ENCODE measurements around the gene WDR90. TPM values are rescaled to one million over a fixed set of nuclear protein-coding genes. Genes with fewer than 3 reads are reported as not detected.

WDR90 gene
- 4.1 and 13.5 TPM in 2 replicates for total RNA-seq

DNA sequence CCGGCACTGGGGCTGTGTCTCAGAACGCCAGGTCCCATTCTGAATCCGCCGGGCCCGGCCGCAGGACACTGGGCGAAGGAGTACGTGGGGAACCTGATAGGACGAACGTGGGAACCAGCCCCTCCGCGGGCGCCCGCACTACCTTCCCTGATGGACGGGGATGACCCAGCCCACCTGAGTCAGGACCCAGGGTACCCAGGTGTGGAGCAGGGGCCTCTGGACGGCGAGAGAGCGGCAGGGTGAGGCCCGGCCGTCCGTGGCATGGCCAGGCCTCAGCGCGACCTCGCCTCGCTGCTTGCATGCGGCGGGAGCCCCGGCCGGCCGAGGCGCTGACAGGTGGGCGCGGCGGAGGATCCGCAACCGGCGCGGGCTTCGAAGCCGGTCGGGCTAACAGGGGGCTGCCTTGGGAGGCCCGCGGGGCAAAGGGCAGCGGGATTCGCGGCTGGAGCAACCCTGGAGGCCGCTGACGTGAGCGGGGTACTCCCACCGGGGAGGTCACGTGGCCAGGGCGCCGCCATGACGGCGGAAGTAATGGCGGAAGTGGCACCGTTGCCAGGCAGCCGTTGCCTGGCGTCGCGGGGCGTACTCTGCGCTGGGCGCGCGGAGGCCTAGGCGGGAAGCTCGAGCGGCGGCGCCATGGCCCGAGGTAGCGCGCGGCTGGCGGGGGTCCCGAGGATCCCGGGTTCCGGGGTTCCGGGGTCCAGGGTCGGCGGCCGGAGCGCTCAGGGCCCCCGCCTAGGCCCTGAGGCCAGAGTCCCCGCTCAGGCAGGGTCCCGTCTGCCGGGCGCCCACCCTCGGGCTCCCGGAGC is at the start of gene WDR90:
Gene WDR90, plus strand, starts transcription at position 585 of the 809 bp plus-strand sequence. Its CDS starts 52 bp downstream, at position 637.

GRCh38 chr16:630815-631405 is 18.3 kb upstream of the WDR90 start, which contains the start of gene WFIKKN1:
Gene WFIKKN1 (plus strand): TSS chr16:630985. CDS start chr16:631254, 269 bp downstream.

DNA sequence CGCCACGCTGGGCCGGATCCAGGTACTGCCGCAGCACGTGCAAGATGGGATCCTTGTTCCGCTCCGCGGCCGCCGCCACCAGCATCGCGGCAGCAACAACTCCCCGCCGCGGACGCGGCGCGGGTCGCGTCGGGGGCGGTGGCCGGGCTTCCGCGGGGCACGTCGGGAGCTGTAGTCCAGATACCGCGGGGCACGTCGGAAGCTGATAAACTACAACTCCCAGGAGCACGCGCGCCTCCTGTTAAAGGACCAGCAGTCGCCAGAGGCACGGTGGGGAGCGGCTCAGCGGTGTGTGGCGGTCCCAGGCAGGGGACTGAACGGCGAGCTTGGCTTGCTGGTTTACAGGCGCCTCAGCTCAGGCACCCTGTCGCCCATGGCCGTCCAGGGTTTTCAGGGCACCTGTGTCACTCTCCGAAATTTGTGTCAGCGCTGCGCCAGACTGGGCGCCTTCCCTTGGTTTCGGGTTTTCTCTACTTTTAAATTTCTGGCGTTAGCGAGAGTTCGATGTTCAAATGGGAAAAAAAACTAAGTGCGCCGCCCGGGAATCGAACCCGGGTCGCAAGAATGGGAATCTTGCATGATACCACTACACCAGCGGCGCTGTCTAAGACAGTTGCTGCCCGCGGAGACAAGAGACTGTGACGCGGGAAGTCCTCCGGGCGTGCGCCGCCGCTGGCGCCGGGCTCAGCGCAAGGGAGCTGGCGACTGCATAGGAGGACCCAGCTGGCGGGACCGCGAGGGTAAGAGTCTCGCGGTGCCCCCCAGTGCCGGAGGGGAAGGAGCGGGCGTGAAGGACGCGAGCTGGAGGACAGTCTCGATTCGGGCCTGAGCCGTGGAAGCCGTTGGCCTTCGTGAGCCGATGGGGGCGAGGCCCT is 12.7 kb upstream of the WDR90 start, which contains the start of gene METTL26:
Gene METTL26, minus strand, starts transcription at position 100 of the 875 bp plus-strand sequence. Its CDS starts 15 bp downstream, at position 85.

GRCh38 chr16:641326-642188 is 7.6 kb upstream of the WDR90 start, which contains the start of gene MCRIP2:
Gene MCRIP2 (plus strand): TSS chr16:641828. CDS start chr16:641992, 164 bp downstream.

DNA sequence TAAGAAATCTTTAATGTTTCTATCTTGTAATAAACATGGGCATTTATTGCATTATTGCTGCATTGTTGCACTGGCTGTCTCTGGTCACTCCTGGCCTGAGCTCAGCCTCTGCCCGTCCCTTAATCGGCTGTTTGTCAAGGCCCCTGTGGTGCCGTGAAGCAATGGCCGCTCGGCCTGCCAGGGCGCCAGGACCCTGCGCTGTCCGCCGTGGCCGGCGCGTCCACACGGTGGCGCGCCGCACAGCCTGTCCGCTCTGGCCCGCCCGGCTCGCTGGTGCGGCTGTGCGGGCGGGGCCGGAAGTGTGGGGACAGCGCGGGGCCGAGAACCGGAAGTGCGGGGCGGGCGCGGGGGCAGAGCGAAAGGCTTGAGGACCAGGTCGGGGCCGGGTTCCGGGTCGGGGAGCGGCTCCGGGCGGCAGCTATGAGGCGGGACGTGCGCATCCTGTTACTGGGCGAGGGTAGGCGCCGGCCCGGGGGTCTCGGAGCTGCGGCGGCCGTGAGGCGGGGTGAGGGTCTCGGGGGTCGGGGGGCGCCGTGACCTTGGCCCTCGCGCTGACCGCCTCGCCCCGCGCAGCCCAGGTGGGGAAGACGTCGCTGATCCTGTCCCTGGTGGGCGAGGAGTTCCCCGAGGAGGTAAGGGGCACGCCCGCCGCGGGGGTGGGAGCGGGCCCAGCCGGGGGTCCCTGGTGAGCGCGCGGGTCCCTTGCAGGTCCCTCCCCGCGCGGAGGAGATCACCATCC is 18.8 kb downstream of the WDR90 start, which contains the start of gene RHOT2:
Gene RHOT2, plus strand, starts transcription at position 353 of the 739 bp plus-strand sequence. Its CDS starts 68 bp downstream, at position 421.

DNA sequence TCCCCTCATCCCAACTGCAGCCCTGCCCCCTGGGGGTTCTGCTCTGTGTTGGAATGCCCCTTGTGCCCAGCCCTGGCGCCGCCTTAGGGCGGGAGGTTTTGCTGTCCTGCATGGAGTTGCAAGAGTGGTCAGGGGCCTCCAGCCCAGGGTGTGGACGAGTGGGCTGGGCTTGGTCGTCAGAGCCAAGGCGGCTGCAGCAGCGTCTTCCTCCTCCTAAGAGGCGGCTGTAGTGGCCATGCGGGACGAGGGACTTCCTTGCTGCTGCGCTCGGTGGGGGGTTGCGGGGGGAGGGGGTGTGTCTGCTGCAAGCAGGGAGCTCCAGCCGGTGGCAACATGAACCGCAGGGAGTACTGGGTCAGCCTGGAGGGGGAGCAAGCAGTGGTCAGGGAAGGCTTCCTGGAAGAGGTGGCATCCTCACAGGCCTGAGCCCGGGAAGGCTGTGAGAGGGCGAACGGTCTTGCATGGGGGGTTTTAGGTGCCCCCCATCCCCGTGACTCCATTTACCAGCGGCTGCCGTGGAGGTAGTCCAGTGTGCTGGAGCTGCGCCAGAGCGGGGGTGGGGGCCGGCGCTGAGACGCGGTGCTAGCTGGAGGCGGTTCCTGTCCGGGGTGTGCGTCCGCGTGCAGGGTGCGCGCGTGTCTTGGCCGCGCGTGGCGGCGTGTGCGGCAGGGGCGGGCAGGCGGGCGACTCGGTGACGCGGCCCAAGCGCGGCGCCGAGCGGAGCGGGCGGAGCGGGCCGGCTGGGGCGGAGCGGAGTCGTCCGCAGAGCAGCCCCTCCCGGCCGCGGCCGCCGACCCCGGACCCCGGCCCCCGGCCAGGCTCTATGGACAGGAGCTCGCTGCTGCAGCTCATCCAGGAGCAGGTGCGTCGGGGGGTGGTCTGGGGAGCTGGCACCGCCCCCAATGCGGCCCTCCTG is 26.1 kb downstream of the WDR90 start, which contains the start of gene RHBDL1:
Gene RHBDL1, plus strand, starts transcription at position 704 of the 916 bp plus-strand sequence. Its CDS starts 120 bp downstream, at position 824.

DNA sequence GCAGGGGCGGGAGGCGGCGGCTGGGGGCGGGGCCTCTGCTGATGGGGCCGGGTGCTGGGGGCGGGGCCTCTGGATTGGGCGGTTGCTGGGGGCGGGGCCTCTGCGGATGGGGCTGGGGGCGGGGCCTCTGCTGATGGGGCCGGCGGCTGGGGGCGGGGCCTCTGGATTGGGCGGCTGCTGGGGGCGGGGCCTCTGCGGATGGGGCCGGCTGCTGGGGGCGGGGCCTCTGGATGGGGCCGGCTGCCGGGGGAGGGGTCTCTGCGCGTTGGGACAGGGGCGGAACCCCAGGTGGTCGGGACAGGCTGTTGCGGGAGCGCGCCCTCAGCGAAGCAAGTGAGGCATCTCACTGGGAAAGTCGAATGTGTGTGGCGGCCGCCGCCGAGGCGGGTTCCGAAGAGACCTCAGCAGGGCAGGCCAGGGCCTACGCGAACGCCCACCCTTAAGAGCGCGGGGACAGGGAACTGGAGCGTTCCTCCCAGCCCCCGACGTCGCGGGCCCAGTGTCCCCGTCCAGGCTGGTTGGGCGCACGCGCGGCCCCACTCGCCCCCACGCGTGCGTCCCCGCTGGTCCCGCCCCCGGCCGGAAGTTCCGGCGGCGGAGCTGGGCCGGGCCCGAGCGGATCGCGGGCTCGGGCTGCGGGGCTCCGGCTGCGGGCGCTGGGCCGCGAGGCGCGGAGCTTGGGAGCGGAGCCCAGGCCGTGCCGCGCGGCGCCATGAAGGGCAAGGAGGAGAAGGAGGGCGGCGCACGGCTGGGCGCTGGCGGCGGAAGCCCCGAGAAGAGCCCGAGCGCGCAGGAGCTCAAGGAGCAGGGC is 30.9 kb downstream of the WDR90 start, which contains the start of gene STUB1:
Gene STUB1, plus strand, starts transcription at position 597 of the 811 bp plus-strand sequence. Its CDS starts 116 bp downstream, at position 713.

GRCh38 chr16:684071-684794 is 35.1 kb downstream of the WDR90 start, which contains the start of gene JMJD8:
Gene JMJD8 (minus strand): TSS chr16:684334. CDS start chr16:684319, 15 bp downstream.

GRCh38 chr16:705431-706188 is 56.4 kb downstream of the WDR90 start, which contains the start of gene FBXL16:
Gene FBXL16 (minus strand): TSS chr16:705801. CDS start chr16:697405, 8,396 bp downstream.

DNA sequence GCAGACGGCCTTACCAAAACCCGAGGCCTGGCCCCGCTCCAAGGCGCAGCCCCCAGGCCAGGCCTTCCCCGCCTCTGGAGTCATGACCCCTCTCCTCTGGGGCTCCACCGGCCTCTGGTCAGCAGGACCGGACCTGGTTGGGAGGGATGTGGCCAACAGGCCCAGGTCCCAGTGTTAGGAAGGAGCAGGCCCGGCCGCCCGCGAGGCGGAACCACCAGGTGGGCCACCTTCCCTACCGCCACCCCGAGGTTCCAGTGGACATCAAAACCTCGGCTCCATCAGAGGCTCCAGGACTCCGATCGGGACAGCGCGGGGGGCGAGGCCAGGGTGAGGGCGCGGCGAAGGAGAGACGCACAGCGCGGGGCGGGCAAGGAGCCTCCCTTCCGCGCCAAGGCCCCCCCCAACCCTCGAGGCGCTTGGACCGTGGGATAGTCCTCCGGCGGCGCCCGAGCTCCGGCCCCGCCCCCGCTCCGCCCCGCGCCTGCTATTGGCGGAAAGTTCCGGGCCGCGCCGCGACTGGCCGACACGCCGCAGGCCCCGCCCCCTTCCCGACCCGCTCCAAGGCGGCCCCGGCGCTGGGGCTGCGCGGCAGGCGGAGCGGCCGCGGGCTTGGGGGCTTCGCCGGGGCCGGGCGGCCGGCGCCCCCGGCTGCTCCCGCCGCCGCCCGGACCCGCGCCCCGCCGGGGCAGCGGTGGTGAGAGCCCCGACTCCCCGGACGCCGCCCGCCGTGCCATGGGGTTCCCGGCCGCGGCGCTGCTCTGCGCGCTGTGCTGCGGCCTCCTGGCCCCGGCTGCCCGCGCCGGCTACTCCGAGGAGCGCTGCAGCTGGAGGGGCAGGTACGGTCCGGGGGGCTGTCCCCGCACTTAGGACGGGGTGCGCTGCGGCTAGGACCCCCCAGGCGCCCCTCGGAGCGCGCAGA is 65.7 kb downstream of the WDR90 start, which contains the start of gene METRN:
Gene METRN, plus strand, starts transcription at position 561 of the 919 bp plus-strand sequence. Its CDS starts 172 bp downstream, at position 733.

Other genes starting within 250 kb of the WDR90 start
- 4.8 and 8.5 TPM in 2 replicates for gene DECR2, start 247.5 kb upstream of the WDR90 start, total RNA-seq
- 6.5 and 24.7 TPM in 2 replicates for gene RAB11FIP3, start 223.7 kb upstream of the WDR90 start, total RNA-seq
- 30.1 and 60.1 TPM in 2 replicates for gene CAPN15, start 121.7 kb upstream of the WDR90 start, total RNA-seq
- under 0.01 TPM in 1 of 2 replicates, not detected in the other for gene PRR35, start 89.0 kb upstream of the WDR90 start, total RNA-seq
- 0.14 and 0.68 TPM in 2 replicates for gene NHLRC4, start 82.4 kb upstream of the WDR90 start, total RNA-seq
- gene PIGQ, start 79.4 kb upstream of the WDR90 start, total RNA-seq: 13.7 and 34.0 TPM in 2 replicates
- gene RAB40C, start 59.3 kb upstream of the WDR90 start, total RNA-seq: 14.4 and 18.3 TPM in 2 replicates
- gene WFIKKN1, start 18.4 kb upstream of the WDR90 start, total RNA-seq: under 0.01 and 0.71 TPM in 2 replicates
- gene METTL26, start 13.1 kb upstream of the WDR90 start, total RNA-seq: 57.2 and 62.5 TPM in 2 replicates
- gene MCRIP2, start 7.5 kb upstream of the WDR90 start, total RNA-seq: 19.8 and 27.0 TPM in 2 replicates
- 47.8 and 49.3 TPM in 2 replicates for gene RHOT2, start 18.8 kb downstream of the WDR90 start, total RNA-seq
- gene RHBDL1, start 26.3 kb downstream of the WDR90 start, total RNA-seq: 4.7 and 6.2 TPM in 2 replicates
- gene STUB1, start 31.0 kb downstream of the WDR90 start, total RNA-seq: 119 and 126 TPM in 2 replicates
- 16.1 and 17.8 TPM in 2 replicates for gene JMJD8, start 35.0 kb downstream of the WDR90 start, total RNA-seq
- 5.5 and 8.9 TPM in 2 replicates for gene WDR24, start 41.0 kb downstream of the WDR90 start, total RNA-seq
- gene FBXL16, start 56.4 kb downstream of the WDR90 start, total RNA-seq: 1.4 and 1.7 TPM in 2 replicates
- 81.3 and 81.4 TPM in 2 replicates for gene METRN, start 65.8 kb downstream of the WDR90 start, total RNA-seq
- gene ANTKMT, start 71.8 kb downstream of the WDR90 start, total RNA-seq: 10.0 and 20.5 TPM in 2 replicates
- 1.0 and 1.6 TPM in 2 replicates for gene CCDC78, start 77.1 kb downstream of the WDR90 start, total RNA-seq
- gene HAGHL, start 77.7 kb downstream of the WDR90 start, total RNA-seq: 18.4 and 24.3 TPM in 2 replicates
- gene CIAO3, start 91.6 kb downstream of the WDR90 start, total RNA-seq: 35.3 and 44.8 TPM in 2 replicates
- 13.0 and 40.5 TPM in 2 replicates for gene MSLN, start 111.4 kb downstream of the WDR90 start, total RNA-seq
- gene RPUSD1, start 139.0 kb downstream of the WDR90 start, total RNA-seq: 24.4 and 24.6 TPM in 2 replicates
- 2.2 and 3.1 TPM in 2 replicates for gene CHTF18, start 139.3 kb downstream of the WDR90 start, total RNA-seq
- not detected in 2 replicates for gene GNG13, start 151.4 kb downstream of the WDR90 start, total RNA-seq

All from nasal cavity respiratory epithelium epithelial cell of viscerocranial mucosa (primary cell).